HPDE6-E6E7 (cell line): ENCODE measurements around the gene TNK2.
"Not testable (repeated sequence)": the region's sequence is repeated elsewhere in the genome, so short reads cannot be mapped to it uniquely, and the experiment has no call there.

Experiments
- DNase-seq: peaks from one replicate; pipeline ENCODE4 v3.0.0; 2011; ENCODE audit warnings: missing footprints; ENCODE audit errors: extremely low spot score

The TNK2 gene

GRCh38 chr3:195885036-195885891 is 23.1 kb downstream of the TNK2 start:
- DNase-seq: no peak

- DNase-seq: no peak
These were observed 23.7 kb downstream of the TNK2 start for GRCh38 chr3:195884691-195885035.

- DNase-seq: no peak
These were observed 24.6 kb downstream of the TNK2 start for GRCh38 chr3:195883801-195884200.

- no peak for DNase-seq
These were observed 25.2 kb downstream of the TNK2 start for GRCh38 chr3:195883160-195883559.

- no peak for DNase-seq
These were observed 26.3 kb downstream of the TNK2 start for GRCh38 chr3:195882002-195882441.

- no peak for DNase-seq
These were observed 26.9 kb downstream of the TNK2 start for GRCh38 chr3:195881276-195881988.

GRCh38 chr3:195880037-195880431 is 28.3 kb downstream of the TNK2 start:
- DNase-seq: no peak

GRCh38 chr3:195879416-195880036 is 28.8 kb downstream of the TNK2 start:
- DNase-seq: no peak

- no peak for DNase-seq
These were observed 29.7 kb downstream of the TNK2 start for GRCh38 chr3:195878424-195879274.

GRCh38 chr3:195877767-195878423 is 30.5 kb downstream of the TNK2 start:
- DNase-seq: no peak

- no peak for DNase-seq
These were observed 31.1 kb downstream of the TNK2 start for GRCh38 chr3:195877136-195877715.

- DNase-seq: no peak
These were observed 31.9 kb downstream of the TNK2 start for GRCh38 chr3:195876297-195877064.

GRCh38 chr3:195875482-195876236 is 32.7 kb downstream of the TNK2 start:
- DNase-seq: no peak

- no peak for DNase-seq
These were observed 34.4 kb downstream of the TNK2 start for GRCh38 chr3:195873971-195874370.

GRCh38 chr3:195873281-195873887 is 35.0 kb downstream of the TNK2 start:
- DNase-seq: no peak

GRCh38 chr3:195872800-195873199 is 35.6 kb downstream of the TNK2 start:
- no peak for DNase-seq

GRCh38 chr3:195872097-195872496 is 36.3 kb downstream of the TNK2 start:
- DNase-seq: no peak

- not testable (repeated sequence) for DNase-seq
These were observed 36.7 kb downstream of the TNK2 start for GRCh38 chr3:195871686-195872085.

GRCh38 chr3:195870937-195871336 is 37.4 kb downstream of the TNK2 start:
- no peak for DNase-seq
